Activated CD8-positive, alpha-beta memory T cell treated with anti-CD3 and anti-CD28 coated beads, Interleukin-2, amount 50 U/mL, for 24 hours (primary cell): ENCODE results near the gene KIF5C.

Experiments
- DNase-seq: peaks from one replicate; pipeline ENCODE4 v3.0.0-alpha.2; 2020; ENCODE audit errors: extremely low read depth

KIF5C gene

GRCh38 chr2:149015926-149016563 lies 141.0 kb downstream of the KIF5C start:
- DNase-seq: no peak

- peak; percentile 57 for DNase-seq
Observed at GRCh38 chr2:149017116-149017985, 142.3 kb downstream of the KIF5C start.

DNA sequence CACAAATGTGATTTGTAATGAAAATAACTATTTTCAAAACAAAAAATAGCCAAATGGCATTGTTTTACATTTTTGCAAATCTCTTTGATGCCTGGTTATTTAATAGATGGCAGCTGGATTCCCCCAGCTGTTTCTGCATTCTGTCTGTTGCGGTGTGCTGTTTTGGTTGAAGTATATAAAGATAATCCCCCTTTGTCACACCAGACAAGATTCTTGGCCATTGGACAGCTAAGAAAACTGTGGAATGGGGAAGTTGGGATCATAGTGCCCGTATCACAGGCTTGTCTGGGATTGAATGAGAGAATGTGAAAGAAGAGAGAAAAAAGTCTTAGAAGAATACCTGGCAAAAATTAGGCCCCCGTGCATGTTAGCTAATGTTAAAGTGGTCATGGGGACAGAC lies 144.0 kb downstream of the KIF5C start:
- no peak for DNase-seq

DNA sequence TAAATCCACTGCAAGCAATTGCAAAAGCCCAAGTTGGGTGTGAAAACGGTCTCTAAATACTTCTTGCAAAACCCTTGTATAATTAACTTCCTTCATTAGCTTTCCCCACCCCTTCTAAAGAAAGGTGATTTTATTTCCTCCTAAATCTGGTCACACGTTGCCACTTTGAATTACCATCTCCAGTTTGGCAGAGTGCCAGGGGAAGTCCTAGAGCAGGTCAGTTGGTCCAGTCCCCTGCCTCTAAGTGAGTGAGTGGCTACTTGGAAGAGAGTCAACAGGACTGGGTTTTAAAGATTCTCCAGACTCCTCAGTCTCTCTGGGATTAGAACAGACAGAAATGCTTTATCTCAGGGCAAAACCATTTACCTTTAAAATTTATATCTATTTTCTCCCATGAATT lies 144.7 kb downstream of the KIF5C start:
- DNase-seq: no peak

GRCh38 chr2:149020432-149020851 lies 145.4 kb downstream of the KIF5C start:
- no peak for DNase-seq

- DNase-seq: no peak
Observed at GRCh38 chr2:149021271-149021719, 146.3 kb downstream of the KIF5C start.

GRCh38 chr2:149021761-149022160 lies 146.7 kb downstream of the KIF5C start:
- no peak for DNase-seq

GRCh38 chr2:149023091-149023490 lies 148.1 kb downstream of the KIF5C start:
- no peak for DNase-seq

- DNase-seq: no peak
Observed at GRCh38 chr2:149027590-149028250, 152.7 kb downstream of the KIF5C start.

DNA sequence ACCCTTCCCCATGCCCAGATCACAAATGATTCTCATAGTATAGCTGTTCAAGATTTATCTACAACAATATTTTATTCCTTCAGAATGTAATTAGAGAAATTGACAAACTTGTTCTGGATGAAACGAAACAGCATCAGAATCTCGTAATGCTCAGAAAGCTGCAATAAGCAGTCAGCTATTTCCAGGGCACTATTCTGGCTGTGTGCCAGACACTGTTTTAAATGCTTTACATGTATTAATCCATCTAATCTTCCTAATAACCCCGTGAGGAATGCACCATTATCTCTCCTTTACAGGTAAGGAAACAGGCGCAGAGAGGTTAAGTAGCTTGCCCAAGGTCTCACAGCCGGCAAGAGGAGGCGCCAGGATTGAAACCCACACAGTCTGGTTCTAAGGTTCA lies 153.3 kb downstream of the KIF5C start:
- no peak for DNase-seq

DNA sequence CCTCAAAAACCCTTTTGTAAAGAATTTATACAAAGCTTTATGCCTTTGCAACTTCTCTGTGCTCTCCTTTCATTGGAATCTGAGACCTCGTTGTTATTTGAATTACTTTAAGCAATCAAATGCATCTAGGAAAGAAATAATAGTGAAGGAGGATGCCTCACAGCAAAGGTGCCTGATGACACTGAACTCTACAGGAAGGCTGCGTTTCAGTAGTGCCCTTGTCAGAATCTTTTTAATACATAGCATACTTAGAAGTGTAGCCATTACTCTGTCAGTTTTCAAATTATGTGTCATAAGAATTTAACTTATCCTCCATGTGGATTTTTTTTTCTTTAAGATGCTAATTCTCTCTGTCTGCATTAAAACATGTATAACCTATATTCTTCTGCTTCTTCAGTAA lies 153.9 kb downstream of the KIF5C start:
- no peak for DNase-seq

GRCh38 chr2:149029307-149029965 lies 154.4 kb downstream of the KIF5C start:
- DNase-seq: no peak

DNA sequence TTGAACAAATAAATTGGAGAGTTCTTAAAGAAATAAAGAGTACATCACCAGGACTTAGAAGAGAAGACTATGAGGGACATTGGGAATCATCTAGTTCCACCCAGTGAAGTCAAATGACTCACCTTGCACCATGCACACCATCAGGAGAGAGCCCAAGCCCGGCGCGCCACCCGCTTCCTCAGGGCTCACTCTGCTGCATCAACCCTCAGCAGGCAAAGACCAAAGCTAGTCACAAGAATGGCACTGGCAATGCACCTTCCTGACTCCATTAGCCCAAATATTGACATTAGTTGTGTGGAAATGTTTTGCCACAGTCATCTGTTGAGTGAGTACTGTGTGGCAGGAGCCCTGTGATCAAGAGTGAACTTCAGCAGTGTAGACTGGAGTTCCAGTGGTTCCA lies 156.4 kb downstream of the KIF5C start:
- no peak for DNase-seq

- no peak for DNase-seq
Observed at GRCh38 chr2:149033716-149034115, 158.7 kb downstream of the KIF5C start.

- DNase-seq: no peak
Observed at GRCh38 chr2:149034406-149034805, 159.4 kb downstream of the KIF5C start.

DNA sequence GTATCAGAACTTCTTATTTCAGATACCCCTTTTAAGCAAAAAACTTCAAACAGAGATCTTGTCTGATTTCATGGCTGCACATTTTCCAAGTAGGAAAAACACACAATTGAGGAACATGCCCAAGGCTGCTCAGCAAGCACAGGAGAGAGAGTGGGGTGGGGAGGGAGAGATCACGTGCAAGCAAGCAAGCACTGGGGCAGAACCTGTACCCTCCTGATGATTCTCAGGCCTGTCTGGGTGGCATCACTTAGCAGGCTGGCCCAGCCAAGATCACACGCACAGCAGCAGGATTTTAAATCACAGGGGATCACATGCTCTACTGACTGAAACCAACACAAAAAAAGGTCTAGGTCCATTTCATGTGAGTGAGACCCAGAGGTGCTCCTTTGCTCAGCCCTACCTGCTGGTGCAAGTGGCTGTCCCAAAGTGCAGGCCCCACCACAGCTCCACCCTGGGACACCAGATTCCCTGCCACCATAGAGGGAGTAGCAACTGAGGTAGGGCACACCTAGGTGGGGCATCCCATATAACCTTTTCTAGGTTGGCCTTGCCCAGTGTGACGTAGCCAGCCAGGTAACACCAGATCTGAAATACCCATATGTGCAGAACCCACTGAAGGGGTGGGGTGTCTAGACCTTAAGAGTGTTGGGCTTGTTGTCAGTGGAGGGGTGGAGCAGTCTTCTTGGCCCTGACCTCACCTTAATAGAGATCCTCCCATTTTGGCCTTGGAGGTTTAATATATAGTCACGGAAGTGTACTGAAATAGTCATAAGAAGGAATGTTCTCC lies 161.7 kb downstream of the KIF5C start:
- no peak for DNase-seq

DNA sequence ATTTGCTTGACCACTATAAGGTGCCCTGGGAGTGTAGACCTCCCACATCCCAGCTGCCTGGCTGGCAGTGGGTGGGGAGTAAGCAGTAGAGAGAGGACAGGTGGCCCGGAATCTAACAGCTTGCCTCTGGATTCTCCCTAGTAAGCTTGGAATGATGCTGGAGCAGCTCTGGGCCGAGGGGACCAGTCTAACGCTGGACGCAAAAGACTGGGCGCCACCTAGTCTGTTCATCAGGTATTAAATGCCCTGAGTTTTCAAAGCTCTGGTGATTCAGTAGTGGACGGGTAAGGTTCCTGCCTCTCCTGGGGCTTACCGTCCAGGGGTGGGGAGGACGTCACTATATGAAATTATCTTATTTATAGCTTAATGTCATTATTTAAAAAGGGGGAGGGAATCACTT lies 162.8 kb downstream of the KIF5C start:
- DNase-seq: no peak

GRCh38 chr2:149038442-149039212 lies 163.6 kb downstream of the KIF5C start, which contains the start of gene LYPD6B:
Gene LYPD6B (plus strand): TSS chr2:149038699. CDS start chr2:149130949, 92,250 bp downstream.
- DNase-seq: no peak

DNA sequence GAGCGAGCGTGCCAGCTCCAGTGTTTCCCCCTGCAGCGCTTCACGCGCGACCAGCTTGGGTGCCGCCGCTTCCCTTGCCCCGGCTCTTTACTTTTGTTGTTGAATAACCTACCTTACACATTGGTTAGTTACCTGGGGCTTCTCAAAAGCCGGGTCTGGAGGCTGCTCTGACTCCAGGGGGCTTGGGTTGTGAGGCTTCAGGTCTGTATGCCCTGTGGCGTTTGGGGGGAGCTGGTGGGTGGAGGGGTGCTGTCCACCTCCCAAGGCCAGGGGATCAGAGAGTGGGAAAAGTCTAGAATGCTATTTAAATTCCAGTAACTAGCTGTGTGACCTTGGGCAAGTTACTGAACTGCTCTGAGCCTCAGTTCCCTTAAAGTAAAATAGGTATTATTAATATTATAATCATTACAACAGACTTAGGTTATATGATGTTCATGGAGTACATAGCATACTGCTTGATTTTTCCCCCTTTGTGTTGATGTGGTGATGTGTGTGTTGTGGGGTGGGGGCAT lies 164.2 kb downstream of the KIF5C start:
- DNase-seq: no peak

GRCh38 chr2:149040451-149040850 lies 165.4 kb downstream of the KIF5C start:
- DNase-seq: peak; percentile 14
